CD14-positive monocyte (primary cell): ENCODE measurements around the gene VSIR. TPM values are rescaled to one million over a fixed set of nuclear protein-coding genes. Genes with fewer than 3 reads are reported as not detected.

Experiments used
- DNase-seq, 3 donors: peaks; one replicate each; pipeline ENCODE4 v3.0.0-alpha.2; 2011 to 2022
- H2AFZ ChIP-seq: 2 replicates; pipeline ENCODE4 v1.6.0; 2012; ENCODE audit warnings: mild to moderate bottlenecking, low read depth, low read length, inconsistent platforms; ENCODE audit not compliant: insufficient read depth, poor library complexity, severe bottlenecking
- H3K27ac ChIP-seq, 2 donors: 1 replicate in 1 of 2; 2 replicates in 1 of 2; pipeline ENCODE4 v1.5.1; 2012 to 2013; ENCODE audit warnings: low read length in 2 of 2, control low read depth in 1 of 2, inconsistent platforms in 1 of 2, low read depth in 1 of 2, mild to moderate bottlenecking in 1 of 2
- H3K27me3 ChIP-seq, 2 donors: one replicate each; pipeline versions ENCODE4 v1.6.0 to v1.6.1; 2011 to 2013; ENCODE audit warnings: low read length in 2 of 2; ENCODE audit not compliant: control insufficient read depth in 2 of 2, insufficient read depth in 2 of 2
- H3K36me3 ChIP-seq, 2 donors: replicated peaks in 1 of 2; 1 replicate in 1 of 2; 2 replicates in 1 of 2; pipeline versions ENCODE4 v1.5.1 to v1.6.1; 2012 to 2013; ENCODE audit warnings: low read length in 2 of 2, control low read depth in 1 of 2, inconsistent platforms in 1 of 2, mild to moderate bottlenecking in 1 of 2; ENCODE audit not compliant: insufficient read depth in 2 of 2, control insufficient read depth in 1 of 2
- H3K4me1 ChIP-seq, 2 donors: 1 replicate in 1 of 2; 2 replicates in 1 of 2; pipeline versions ENCODE4 v1.5.1 to v1.6.1; 2012 to 2013; ENCODE audit warnings: low read length in 2 of 2, control low read depth in 1 of 2, inconsistent platforms in 1 of 2, mild to moderate bottlenecking in 1 of 2, moderate library complexity in 1 of 2; ENCODE audit not compliant: insufficient read depth in 2 of 2, control insufficient read depth in 1 of 2
- H3K4me2 ChIP-seq: replicated peaks from 2 replicates; pipeline ENCODE3; 2012; ENCODE audit warnings: low read length, moderate library complexity, mild to moderate bottlenecking; ENCODE audit not compliant: poor library complexity, severe bottlenecking; ENCODE audit errors: extremely low read depth
- H3K4me3 ChIP-seq, 3 experiments: fragments of 200-600 bp in 1 of 3; sonication (generic) in 1 of 3; replicated peaks in 1 of 3; 1 replicate in 2 of 3; 2 replicates in 1 of 3; pipeline ENCODE4 v1.5.1; 2011 to 2013; ENCODE audit warnings: low read length in 3 of 3, mild to moderate bottlenecking in 3 of 3, control low read depth in 2 of 3, low read depth in 2 of 3, inconsistent platforms in 1 of 3, moderate library complexity in 1 of 3
- H3K79me2 ChIP-seq: 2 replicates; pipeline ENCODE4 v1.6.0; 2012; ENCODE audit warnings: mild to moderate bottlenecking, control low read depth, inconsistent platforms, low read length, moderate library complexity; ENCODE audit not compliant: insufficient read depth
- H3K9ac ChIP-seq: 2 replicates; pipeline ENCODE4 v1.6.0; 2017; ENCODE audit warnings: low read length, mild to moderate bottlenecking; ENCODE audit not compliant: insufficient read depth, poor library complexity, severe bottlenecking
- H3K9me3 ChIP-seq, 2 donors: replicated peaks in 1 of 2; 1 replicate in 1 of 2; 2 replicates in 1 of 2; pipeline versions ENCODE4 v1.5.1 to v1.6.1; 2012 to 2013; ENCODE audit warnings: low read length in 2 of 2, control low read depth in 1 of 2; ENCODE audit not compliant: control insufficient read depth in 1 of 2, insufficient read depth in 1 of 2
- H4K20me1 ChIP-seq: 2 replicates; pipeline ENCODE4 v1.6.0; 2012; ENCODE audit warnings: mild to moderate bottlenecking, low read length, control low read depth, moderate library complexity; ENCODE audit not compliant: insufficient read depth
- H3K27ac Mint-ChIP-seq, 7 donors: one replicate each; pipeline ENCODE4 v1.8.0; 2020; ENCODE audit warnings: mild to moderate bottlenecking in 7 of 7, mixed read lengths in 7 of 7, moderate library complexity in 6 of 7, inconsistent platforms in 2 of 7
- H3K27me3 Mint-ChIP-seq, 3 donors: one replicate each; pipeline ENCODE4 v1.8.0; 2021 to 2022; ENCODE audit warnings: low read depth in 3 of 3, mild to moderate bottlenecking in 3 of 3, mixed read lengths in 3 of 3, moderate library complexity in 3 of 3, inconsistent platforms in 1 of 3
- H3K36me3 Mint-ChIP-seq, 2 donors: one replicate each; pipeline ENCODE4 v1.8.0; 2020; ENCODE audit warnings: mixed read lengths in 2 of 2, inconsistent platforms in 1 of 2, mild to moderate bottlenecking in 1 of 2
- H3K4me1 Mint-ChIP-seq: one replicate; pipeline ENCODE4 v1.8.0; 2020; ENCODE audit warnings: mild to moderate bottlenecking, mixed read lengths
- H3K4me3 Mint-ChIP-seq, 2 donors: one replicate each; pipeline ENCODE4 v1.8.0; 2020; ENCODE audit warnings: mild to moderate bottlenecking in 2 of 2, mixed read lengths in 2 of 2, moderate library complexity in 1 of 2
- H3K9me3 Mint-ChIP-seq, 7 donors: one replicate each; pipeline ENCODE4 v1.8.0; 2020 to 2022; ENCODE audit warnings: mixed read lengths in 7 of 7, mild to moderate bottlenecking in 6 of 7, moderate library complexity in 6 of 7, inconsistent platforms in 2 of 7
- WGBS: methylation state at CpG from one replicate; pipeline ENCODE4 v1.1.5; 2013; ENCODE audit warnings: missing lambda C conversion rate; ENCODE audit not compliant: insufficient coverage; 5-methylcytosine and 5-hydroxymethylcytosine counted together
- intact Hi-C, 2 donors: fragments of 100-400 bp; cut with micrococcal nuclease; formaldehyde crosslinking; loops; one replicate each; pipeline versions ENCODE4 v1.15.0 to v1.15.1; 2023
- polyA plus RNA-seq, 3 donors: library from polyadenylated mRNA; depleted of rRNA in 1 of 3; unstranded in 2 of 3; stranded (reverse) in 1 of 3; fragments of 300-500 nt in 2 of 3; fragments of >200 nt in 1 of 3; fragmentation: Illumina TruSeq in 2 of 3; gene quantifications; 1 replicate in 2 of 3; 2 replicates in 1 of 3; pipeline ENCODE4 v1.2.3, GENCODE V29; 2012 to 2021
- TF ChIP-seq, protein P1 (sequence below): fragments of 200-600 bp; IDR thresholded peaks from one replicate; pipeline ENCODE4 v1.8.0; 2022; ENCODE audit warnings: antibody characterized with exemption, mild to moderate bottlenecking

The VSIR gene
- polyA plus RNA-seq, 3 donors: 635 to 1,133 (median 801) TPM

DNA sequence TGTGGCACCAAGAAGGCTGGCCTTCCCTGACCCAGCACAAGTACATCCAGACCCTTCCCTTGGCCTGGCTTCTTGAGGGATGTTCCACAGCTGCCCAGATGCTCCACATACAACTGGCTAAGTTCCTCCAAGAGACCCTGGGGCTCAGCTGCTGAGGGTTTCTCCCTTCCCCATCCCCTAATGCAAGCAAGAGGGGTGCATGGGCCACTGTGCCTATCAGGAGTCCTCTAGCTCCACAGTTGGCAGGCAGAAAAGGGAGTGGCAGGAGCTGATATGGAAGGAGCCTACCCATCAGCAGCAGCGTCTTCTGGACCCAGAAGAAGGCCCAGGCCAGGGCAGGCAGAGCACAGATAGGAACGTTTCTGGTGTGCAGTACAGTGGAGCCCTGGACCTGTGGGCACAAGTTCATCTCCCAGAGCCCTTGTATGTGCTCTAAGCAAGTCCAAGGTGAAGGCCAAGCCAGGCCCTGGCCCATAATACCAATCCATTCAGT, 26.2 kb downstream of the VSIR start:
- Mint-ChIP-seq H3K27ac (peak overlapping the region; percentile 91 to 96 (median 95)), H3K4me1 (peaks cover 98% of the 10 kb centered on the region), H3K9me3 (peaks cover 0 to 9% (median 7%) of the 10 kb centered on the region in 7 donors), H3K4me3 (peak overlapping the region; percentile 59 to 62), H3K36me3 (peaks cover 52 to 68% of the 10 kb centered on the region in 2 donors), H3K27me3 (peaks cover 0 to 2% (median 2%) of the 10 kb centered on the region in 3 donors)
- peak overlapping the region in 1 of 3 experiments; percentile 64 for H3K4me3 ChIP-seq
- intact Hi-C loops: no loop called here
- TF ChIP-seq, protein P1, sequence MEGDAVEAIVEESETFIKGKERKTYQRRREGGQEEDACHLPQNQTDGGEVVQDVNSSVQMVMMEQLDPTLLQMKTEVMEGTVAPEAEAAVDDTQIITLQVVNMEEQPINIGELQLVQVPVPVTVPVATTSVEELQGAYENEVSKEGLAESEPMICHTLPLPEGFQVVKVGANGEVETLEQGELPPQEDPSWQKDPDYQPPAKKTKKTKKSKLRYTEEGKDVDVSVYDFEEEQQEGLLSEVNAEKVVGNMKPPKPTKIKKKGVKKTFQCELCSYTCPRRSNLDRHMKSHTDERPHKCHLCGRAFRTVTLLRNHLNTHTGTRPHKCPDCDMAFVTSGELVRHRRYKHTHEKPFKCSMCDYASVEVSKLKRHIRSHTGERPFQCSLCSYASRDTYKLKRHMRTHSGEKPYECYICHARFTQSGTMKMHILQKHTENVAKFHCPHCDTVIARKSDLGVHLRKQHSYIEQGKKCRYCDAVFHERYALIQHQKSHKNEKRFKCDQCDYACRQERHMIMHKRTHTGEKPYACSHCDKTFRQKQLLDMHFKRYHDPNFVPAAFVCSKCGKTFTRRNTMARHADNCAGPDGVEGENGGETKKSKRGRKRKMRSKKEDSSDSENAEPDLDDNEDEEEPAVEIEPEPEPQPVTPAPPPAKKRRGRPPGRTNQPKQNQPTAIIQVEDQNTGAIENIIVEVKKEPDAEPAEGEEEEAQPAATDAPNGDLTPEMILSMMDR: no peak
- H3K9me3 ChIP-seq: peaks cover 0 to 11% of the 10 kb centered on the region in 2 donors
- 75% methylated on average over 1 of the region's 2 CpGs for WGBS
- peaks cover 96 to 100% of the 10 kb centered on the region in 2 donors for H3K4me1 ChIP-seq
- H3K27ac ChIP-seq: peak overlapping the region; percentile 82 to 83
- no peak overlapping the region for H2AFZ ChIP-seq
- peak overlapping the region; percentile 63 for H3K4me2 ChIP-seq
- no peaks in the 10 kb centered on the region for H3K27me3 ChIP-seq
- H3K36me3 ChIP-seq: peaks cover 29 to 38% of the 10 kb centered on the region in 2 donors
- peaks cover 40% of the 10 kb centered on the region for H4K20me1 ChIP-seq
- no peak for DNase-seq
- H3K9ac ChIP-seq: peak overlapping the region; percentile 20
- H3K79me2 ChIP-seq: peaks cover 20% of the 10 kb centered on the region

DNA sequence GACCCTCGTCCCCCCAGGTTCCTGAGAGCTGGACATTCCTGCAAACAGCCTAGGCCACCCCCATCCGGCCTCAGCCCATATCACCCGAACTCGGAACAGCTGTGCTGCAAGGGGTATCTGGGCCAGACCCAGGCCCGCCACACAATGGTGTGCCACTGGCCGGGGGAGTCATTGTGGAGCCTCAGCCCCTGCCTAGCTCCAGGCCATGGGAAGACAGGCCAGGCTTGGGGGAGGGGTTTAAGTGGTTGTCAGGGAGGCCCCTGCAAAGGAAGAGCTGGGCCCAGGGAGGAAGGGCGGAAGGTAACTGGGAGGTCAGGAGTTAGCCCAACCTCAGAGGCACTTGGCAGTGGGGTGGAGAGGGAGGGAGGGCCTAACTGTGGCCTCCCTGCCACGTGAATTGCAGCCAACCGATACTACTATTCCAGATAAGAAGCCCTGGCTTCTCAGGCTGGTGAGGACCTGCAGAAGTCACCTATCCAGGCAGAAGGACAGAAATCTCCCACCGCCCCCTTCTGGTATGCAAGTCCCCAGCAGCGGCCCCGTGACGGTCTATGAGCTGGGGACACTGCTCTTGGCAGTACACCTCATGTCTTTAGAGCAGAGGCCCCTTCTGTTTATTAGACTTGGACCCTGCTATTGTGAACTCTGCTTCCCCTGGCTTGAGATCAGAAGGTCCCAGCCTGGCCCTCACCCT, 26.8 kb downstream of the VSIR start:
- H3K36me3 Mint-ChIP-seq: peaks cover 50 to 68% of the 10 kb centered on the region in 2 donors
- peak overlapping the region; percentile 91 to 96 (median 95) for H3K27ac Mint-ChIP-seq
- intact Hi-C loops: no loop called here
- Histone ChIP-seq H3K27ac (peak overlapping the region; percentile 82 to 83), H3K9me3 (peaks cover 0 to 11% of the 10 kb centered on the region in 2 donors), H3K4me2 (peak overlapping the region; percentile 63), H3K4me1 (peaks cover 92 to 100% of the 10 kb centered on the region in 2 donors), H3K9ac (peak overlapping the region; percentile 20), H3K36me3 (peaks cover 27 to 38% of the 10 kb centered on the region in 2 donors), H3K27me3 (no peaks in the 10 kb centered on the region), H3K79me2 (peaks cover 14% of the 10 kb centered on the region), H4K20me1 (peaks cover 34% of the 10 kb centered on the region), H2AFZ (no peak overlapping the region), H3K4me3 (peak overlapping the region in 1 of 3 experiments; percentile 64)
- no peak for DNase-seq
- H3K27me3 Mint-ChIP-seq: peaks cover 0 to 4% (median 2%) of the 10 kb centered on the region in 3 donors
- WGBS: 24% methylated on average over 12 of the region's 13 CpGs
- H3K4me1 Mint-ChIP-seq: peaks cover 97% of the 10 kb centered on the region
- peaks cover 0 to 9% (median 7%) of the 10 kb centered on the region in 7 donors for H3K9me3 Mint-ChIP-seq
- TF ChIP-seq, protein P1: no peak
- peak overlapping the region; percentile 59 to 62 for H3K4me3 Mint-ChIP-seq
